WI38 (cell line): ENCODE data around the gene SHISA4.

Experiments used
- H3K4me3 ChIP-seq: 2 replicates; pipeline ENCODE4 v1.5.1; 2011; ENCODE audit warnings: low read depth, mild to moderate bottlenecking, control low read depth, low read length
- TF ChIP-seq, protein P1 (sequence below): IDR thresholded peaks from 2 replicates; pipeline ENCODE4 v1.5.1; 2012; ENCODE audit warnings: low read depth, mild to moderate bottlenecking, control low read depth, low read length

SHISA4 gene

DNA sequence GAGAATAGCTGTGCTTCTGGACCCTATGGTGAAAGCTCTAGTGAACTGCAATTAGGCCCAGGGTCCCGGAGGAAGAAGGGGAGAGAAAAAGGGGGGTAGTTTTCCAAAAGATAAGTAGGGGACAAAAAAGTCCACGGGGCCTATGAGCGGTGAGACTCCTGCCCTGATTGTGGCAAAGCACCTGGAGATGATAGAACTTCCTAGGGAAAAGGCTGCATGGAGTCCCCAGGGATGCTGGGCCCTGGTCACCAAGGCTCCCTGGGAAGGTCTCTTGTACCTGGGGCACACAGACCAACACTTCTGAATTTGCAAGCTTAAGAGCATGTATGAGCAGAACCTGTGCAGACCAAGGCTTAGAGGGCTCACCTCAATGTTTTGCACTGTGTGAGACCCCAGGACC is 5.4 kb upstream of the SHISA4 start:
- TF ChIP-seq, protein P1, sequence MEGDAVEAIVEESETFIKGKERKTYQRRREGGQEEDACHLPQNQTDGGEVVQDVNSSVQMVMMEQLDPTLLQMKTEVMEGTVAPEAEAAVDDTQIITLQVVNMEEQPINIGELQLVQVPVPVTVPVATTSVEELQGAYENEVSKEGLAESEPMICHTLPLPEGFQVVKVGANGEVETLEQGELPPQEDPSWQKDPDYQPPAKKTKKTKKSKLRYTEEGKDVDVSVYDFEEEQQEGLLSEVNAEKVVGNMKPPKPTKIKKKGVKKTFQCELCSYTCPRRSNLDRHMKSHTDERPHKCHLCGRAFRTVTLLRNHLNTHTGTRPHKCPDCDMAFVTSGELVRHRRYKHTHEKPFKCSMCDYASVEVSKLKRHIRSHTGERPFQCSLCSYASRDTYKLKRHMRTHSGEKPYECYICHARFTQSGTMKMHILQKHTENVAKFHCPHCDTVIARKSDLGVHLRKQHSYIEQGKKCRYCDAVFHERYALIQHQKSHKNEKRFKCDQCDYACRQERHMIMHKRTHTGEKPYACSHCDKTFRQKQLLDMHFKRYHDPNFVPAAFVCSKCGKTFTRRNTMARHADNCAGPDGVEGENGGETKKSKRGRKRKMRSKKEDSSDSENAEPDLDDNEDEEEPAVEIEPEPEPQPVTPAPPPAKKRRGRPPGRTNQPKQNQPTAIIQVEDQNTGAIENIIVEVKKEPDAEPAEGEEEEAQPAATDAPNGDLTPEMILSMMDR = no peak
- no peak overlapping the region for H3K4me3 ChIP-seq

DNA sequence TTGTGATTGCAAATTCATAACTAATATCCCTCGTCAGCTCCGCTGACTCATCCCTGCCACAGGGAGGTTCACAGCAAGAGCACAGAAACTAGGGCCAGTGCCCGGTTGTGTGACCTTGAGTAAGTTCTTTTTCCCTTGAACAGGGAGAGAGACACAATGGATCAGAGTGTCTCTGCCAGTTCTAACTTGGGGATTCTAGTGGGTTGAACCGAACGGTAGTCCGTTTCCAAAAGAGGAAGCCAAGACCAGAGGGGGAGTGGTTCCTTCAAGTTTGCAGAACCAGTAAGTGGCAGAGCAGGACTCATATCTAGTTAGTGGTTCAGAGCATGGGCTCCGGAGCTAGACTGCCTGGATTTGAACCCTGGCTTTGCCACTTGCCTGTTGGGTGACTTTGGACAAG is 4.9 kb upstream of the SHISA4 start:
- TF ChIP-seq, protein P1 = no peak
- no peak overlapping the region for H3K4me3 ChIP-seq

DNA sequence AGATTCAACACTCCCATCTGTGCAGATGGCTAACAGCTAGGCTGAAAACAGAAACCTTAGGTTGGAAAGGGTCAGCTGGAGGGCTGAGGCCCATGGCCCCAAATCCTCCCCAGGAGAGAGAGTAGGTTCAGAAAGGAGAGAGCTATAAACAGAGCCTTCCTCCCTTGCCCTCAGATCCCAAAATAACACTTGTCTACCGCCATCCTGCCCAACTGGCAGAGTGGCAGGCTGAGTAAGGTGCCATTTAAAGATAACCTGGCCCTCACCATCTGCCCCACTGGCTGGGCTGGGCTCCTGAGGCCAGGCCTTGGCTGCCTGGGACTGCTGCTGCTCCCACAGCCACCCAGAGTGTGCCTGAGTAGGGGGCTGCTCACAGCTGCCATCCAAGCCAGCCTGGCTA is 4.3 kb upstream of the SHISA4 start:
- TF ChIP-seq, protein P1 = no peak
- no peak overlapping the region for H3K4me3 ChIP-seq

DNA sequence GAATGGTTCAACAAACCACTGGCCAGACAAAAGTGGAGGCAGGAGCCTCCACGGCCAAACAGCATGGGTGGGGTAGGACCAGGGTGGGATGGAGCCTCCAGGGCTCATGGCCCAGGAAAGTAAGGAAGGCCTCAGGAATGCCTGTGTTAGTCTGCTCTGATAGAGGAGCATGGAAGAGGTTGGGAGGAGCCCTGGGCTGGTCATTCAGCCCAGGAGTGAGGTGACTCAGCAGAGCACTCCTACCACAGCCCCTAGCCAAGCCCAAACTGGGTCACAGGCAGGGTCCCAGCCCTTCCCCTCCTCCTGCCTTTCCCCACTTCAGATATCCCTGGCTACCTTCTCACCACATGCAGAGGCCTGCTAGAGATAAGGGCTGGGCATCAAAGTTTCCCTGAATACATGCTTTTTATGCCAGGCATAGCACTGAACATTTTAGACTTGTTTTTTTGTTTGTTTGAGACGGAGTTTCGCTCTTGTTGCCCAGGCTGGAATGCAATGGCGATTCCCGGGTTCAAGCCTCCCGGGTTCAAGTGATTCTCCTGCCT is 3.1 kb upstream of the SHISA4 start:
- TF ChIP-seq, protein P1 = no peak
- H3K4me3 ChIP-seq = no peak overlapping the region

DNA sequence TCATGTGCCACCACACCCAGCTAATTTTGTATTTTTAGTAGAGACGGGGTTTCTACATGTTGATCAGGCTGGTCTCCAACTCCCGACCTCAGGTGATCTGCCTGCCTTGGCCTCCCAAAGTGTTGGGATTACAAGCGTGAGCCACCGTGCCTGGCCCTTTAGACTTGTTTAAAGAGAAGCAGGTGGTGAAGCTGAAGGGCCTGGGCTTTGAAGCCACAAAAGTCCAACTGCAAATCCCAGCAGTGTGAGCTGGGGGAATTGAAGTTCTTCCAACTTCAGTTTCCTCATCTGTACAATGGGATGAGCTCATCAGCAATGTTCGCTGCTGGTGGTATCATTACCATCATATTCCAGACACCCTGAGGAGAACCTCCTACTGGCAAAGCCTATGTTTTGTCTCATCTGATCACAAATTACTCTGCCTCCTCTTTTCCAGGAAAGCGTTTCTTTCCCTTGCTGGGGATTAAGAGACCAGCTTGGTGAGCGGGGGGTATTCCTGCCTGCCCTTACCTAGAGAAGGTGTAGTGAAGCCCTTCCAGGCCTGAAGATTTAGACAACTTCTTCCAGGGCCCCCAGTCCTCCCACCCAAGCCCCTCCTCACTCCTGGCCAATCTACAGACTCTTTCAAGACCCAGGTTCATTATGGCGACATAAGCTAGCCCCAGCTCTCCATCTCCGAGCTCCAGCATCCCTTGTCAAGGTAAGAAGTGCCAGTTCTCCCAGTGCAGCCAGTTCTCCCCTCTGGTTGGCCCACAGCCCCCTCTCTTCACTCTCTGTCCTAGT is 2.4 kb upstream of the SHISA4 start:
- no peak overlapping the region for H3K4me3 ChIP-seq
- TF ChIP-seq, protein P1 = no peak

DNA sequence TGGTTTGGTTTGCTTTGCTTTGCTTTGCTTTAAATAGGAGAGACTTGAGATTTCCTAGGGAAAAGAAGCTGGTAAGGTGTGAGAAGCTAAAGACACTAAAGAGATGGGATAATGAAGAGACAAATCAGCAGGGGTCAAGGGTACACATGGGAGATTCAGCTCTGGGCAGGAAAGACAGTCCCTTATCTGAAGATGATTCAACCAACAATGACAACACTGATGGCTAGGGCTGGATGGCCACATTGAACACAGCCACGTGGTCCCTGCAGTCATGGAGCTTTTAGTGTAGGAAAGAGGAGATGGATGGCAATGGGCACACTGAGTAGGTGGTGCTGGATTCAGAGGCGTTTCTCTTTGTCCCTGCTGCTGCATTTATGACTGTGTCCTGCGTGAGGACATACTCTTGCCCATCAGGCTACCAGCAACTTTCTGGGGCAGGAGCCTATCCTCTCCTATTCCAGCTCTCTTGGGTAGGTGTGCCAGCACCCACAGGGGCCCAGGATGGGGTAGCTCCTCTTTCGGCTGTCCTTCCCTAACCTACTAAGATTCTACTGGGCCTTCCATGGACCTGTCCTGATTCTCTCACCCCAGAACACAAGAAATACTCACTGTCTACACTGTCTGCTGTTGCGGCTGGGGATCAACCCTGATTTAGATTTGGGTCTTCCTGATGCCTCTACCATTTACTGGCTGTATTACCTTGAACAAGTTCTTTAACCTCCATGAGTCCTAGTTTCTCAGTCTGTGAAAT is 1.4 kb upstream of the SHISA4 start:
- no peak overlapping the region for H3K4me3 ChIP-seq
- TF ChIP-seq, protein P1 = no peak
